IMR-90 (cell line): ENCODE data around the gene BCAS3. TPM values are rescaled to one million over a fixed set of nuclear protein-coding genes. Genes with fewer than 3 reads are reported as not detected.

Experiments
- MAFK ChIP-seq: IDR thresholded peaks from 2 replicates; pipeline ENCODE4 v1.6.1; 2012; ENCODE audit warnings: low read depth, low read length, improper control_type of control experiment
- POLR2A ChIP-seq: IDR thresholded peaks from 2 replicates; pipeline ENCODE4 v1.6.1; 2012; ENCODE audit warnings: mild to moderate bottlenecking, low read depth, low read length
- RAD21 ChIP-seq: IDR thresholded peaks from 2 replicates; pipeline ENCODE4 v1.6.1; 2012; ENCODE audit warnings: low read length, improper control_type of control experiment
- RCOR1 ChIP-seq: IDR thresholded peaks from 2 replicates; pipeline ENCODE4 v1.6.1; 2012; ENCODE audit warnings: mild to moderate bottlenecking, low read length, improper control_type of control experiment; ENCODE audit not compliant: insufficient replicate concordance
- RFX5 ChIP-seq: IDR thresholded peaks from 2 replicates; pipeline ENCODE4 v1.8.0; 2012; ENCODE audit warnings: low read depth, mild to moderate bottlenecking, low read length, moderate library complexity
- polyA plus RNA-seq, 3 experiments: library from polyadenylated mRNA; depleted of rRNA; stranded (reverse); fragments of >200 nt; gene quantifications; 2 replicates each; pipeline ENCODE4 v1.2.3, GENCODE V29; 2012; ENCODE audit warnings: low replicate concordance in 1 of 3
- total RNA-seq: library from RNA; depleted of rRNA; stranded (reverse); fragments of >200 nt; gene quantifications from 2 replicates; pipeline ENCODE4 v1.2.3, GENCODE V29; 2012
- TF ChIP-seq, protein P1 (sequence below): fragments of 150-350 bp; IDR thresholded peaks from 2 replicates; pipeline ENCODE4 v1.6.1; 2016; ENCODE audit warnings: low read depth, mild to moderate bottlenecking, low read length, moderate library complexity, borderline replicate concordance

BCAS3 gene
- total and polyA plus RNA-seq, 2 of the 4 experiments (the other 2 are of a cell fraction), result 6.3 to 27.1 TPM

DNA sequence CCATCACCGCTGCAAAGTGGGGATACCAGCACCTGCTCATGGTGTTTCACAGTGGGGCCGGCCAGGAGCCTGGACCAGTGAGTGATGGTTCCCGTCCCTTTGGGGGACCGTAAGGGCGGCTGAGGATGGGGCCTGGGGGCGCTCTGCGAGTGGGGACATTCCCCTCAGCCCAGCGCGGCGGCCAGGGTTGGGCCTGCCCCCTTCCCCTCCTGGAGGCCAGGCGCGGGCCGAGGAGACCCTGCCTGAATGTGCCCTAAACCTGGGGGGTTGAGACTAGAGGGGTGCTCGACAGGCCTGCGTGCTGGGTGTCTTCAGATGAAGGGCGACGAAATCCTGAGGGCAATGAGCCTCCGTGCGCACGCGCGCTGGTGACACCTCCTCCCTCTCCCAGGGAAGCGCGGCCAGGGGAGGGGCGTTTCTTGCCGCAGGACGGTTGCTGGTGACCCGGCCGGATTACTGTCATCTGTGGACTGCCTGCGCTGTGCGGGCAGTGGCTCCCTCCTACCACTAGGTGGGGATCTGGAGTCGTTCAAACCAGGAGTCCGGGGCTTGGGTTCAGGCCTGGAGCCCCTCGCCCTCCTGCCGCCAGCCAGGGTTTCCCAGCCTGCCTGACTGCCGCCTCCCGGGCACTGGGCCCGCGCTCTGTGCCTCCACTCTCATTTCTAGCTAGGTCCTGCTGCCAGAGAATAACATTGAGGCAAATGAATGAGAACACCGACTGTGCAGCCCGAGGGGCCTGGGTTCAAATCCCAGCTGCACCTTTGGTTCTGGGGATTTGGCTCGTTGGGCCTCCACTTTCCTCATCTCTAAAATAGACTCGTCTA is 739.1 kb downstream of the BCAS3 start (continued):
- TF ChIP-seq, protein P1, sequence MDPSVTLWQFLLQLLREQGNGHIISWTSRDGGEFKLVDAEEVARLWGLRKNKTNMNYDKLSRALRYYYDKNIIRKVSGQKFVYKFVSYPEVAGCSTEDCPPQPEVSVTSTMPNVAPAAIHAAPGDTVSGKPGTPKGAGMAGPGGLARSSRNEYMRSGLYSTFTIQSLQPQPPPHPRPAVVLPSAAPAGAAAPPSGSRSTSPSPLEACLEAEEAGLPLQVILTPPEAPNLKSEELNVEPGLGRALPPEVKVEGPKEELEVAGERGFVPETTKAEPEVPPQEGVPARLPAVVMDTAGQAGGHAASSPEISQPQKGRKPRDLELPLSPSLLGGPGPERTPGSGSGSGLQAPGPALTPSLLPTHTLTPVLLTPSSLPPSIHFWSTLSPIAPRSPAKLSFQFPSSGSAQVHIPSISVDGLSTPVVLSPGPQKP, result no peak
- TF ChIP-seq RCOR1, result no peak
- TF ChIP-seq RAD21, result peak; percentile 90
- no peak for TF ChIP-seq MAFK
- TF ChIP-seq RFX5, result no peak
- no peak for TF ChIP-seq POLR2A
